HCT116 (cell line): ENCODE results near the gene CD68.

Experiments
- CEBPB ChIP-seq: IDR thresholded peaks from 2 replicates; pipeline ENCODE4 v1.6.1; 2012; ENCODE audit warnings: low read depth
- CTCF ChIP-seq, 3 experiments: fragments of 200-600 bp in 1 of 3; sonication (generic) in 1 of 3; IDR thresholded peaks in 2 of 3; conservative IDR thresholded peaks in 1 of 3; 2 replicates each; pipeline ENCODE4 v1.5.1; 2012 to 2017; ENCODE audit warnings: low read depth in 2 of 3, low read length in 2 of 3, antibody characterized with exemption in 1 of 3, borderline replicate concordance in 1 of 3, control low read depth in 1 of 3, mild to moderate bottlenecking in 1 of 3, mixed read lengths in 1 of 3, mixed run types in 1 of 3, moderate library complexity in 1 of 3; ENCODE audit not compliant: insufficient read depth in 1 of 3
- EGR1 ChIP-seq: IDR thresholded peaks from 2 replicates; pipeline ENCODE4 v1.6.1; 2012; ENCODE audit warnings: low read depth
- EZH2 ChIP-seq: fragments of 200-600 bp; sonication (generic); IDR thresholded peaks from 2 replicates; pipeline ENCODE4 v1.6.1; 2017; ENCODE audit warnings: antibody characterized with exemption, mixed run types
- EZH2phosphoT487 ChIP-seq: fragments of 200-600 bp; IDR thresholded peaks from 2 replicates; pipeline ENCODE4 v1.6.1; 2018; ENCODE audit warnings: antibody characterized with exemption, borderline replicate concordance
- JUND ChIP-seq: IDR thresholded peaks from 2 replicates; pipeline ENCODE4 v1.6.1; 2012
- POLR2A ChIP-seq: IDR thresholded peaks from 2 replicates; pipeline ENCODE4 v1.7.0; 2011; ENCODE audit warnings: borderline replicate concordance; ENCODE audit not compliant: insufficient read depth, insufficient read length; ENCODE audit errors: extremely low read depth
- POLR2AphosphoS5 ChIP-seq: IDR thresholded peaks from 2 replicates; pipeline ENCODE4 v1.6.1; 2011; ENCODE audit warnings: mild to moderate bottlenecking, low read depth, low read length, moderate library complexity
- REST ChIP-seq: IDR thresholded peaks from 2 replicates; pipeline ENCODE4 v1.6.1; 2012; ENCODE audit warnings: low read depth
- SRF ChIP-seq: IDR thresholded peaks from 2 replicates; pipeline ENCODE4 v1.6.1; 2012; ENCODE audit warnings: low read depth
- ZBTB33 ChIP-seq: IDR thresholded peaks from 2 replicates; pipeline ENCODE4 v1.6.1; 2011; ENCODE audit warnings: mild to moderate bottlenecking, low read length, moderate library complexity; ENCODE audit not compliant: insufficient replicate concordance; ENCODE audit errors: extremely low read depth
- ZNF274 ChIP-seq: fragments of 200-500 bp; sonication (Bioruptor generic); IDR thresholded peaks from 2 replicates; pipeline ENCODE4 v1.6.1; 2014; ENCODE audit warnings: mild to moderate bottlenecking, low read depth, low read length, inconsistent platforms

- no peak for TF ChIP-seq POLR2AphosphoS5
- TF ChIP-seq REST, result no peak
- TF ChIP-seq CTCF (IDR thresholded peaks at IDR 0.05 in 2 of 3, conservative IDR thresholded peaks at IDR 0.05 in 1 of 3; ENCODE audit: borderline replicate concordance in 1 of 3, insufficient read depth in 1 of 3, low read depth in 2 of 3, low read length in 2 of 3), result no peak
- TF ChIP-seq JUND, result no peak
- TF ChIP-seq ZBTB33, result no peak
- no peak for TF ChIP-seq CEBPB
- TF ChIP-seq EZH2phosphoT487, result no peak
- no peak for TF ChIP-seq POLR2A
- no peak for TF ChIP-seq SRF
- TF ChIP-seq ZNF274, result no peak
- TF ChIP-seq EZH2, result no peak
- TF ChIP-seq EGR1, result no peak
Measured at GRCh38 chr17:7590743-7591142, 11.3 kb downstream of the CD68 start.
